Suppressor macrophage (primary cell): ENCODE measurements around the gene DDX11.
"Not testable (repeated sequence)": the region's sequence is repeated elsewhere in the genome, so short reads cannot be mapped to it uniquely, and the experiment has no call there.

Experiments
- DNase-seq, 4 experiments: peaks; one replicate each; pipeline ENCODE4 v3.0.0-alpha.2; 2020 to 2022

The DDX11 gene

DNA sequence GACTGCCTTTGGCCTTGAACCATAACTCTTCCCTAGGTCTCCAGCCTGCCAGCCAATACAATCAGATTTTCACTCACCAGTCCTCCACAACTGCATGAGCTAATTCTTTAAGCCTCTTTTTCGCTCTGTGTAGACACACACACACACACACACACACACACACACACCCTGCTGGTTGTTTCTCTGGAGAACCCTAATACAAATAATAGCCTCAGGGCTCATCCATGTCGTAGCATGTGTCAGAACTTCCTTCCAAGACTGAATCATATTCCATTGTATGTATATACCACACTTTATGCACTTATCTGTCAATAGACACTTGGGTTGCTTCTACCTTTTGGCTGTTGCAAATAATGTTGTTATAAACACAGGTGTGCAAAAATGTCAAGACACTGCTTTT, 6.0 kb upstream of the DDX11 start:
- not testable (repeated sequence) for DNase-seq

DNA sequence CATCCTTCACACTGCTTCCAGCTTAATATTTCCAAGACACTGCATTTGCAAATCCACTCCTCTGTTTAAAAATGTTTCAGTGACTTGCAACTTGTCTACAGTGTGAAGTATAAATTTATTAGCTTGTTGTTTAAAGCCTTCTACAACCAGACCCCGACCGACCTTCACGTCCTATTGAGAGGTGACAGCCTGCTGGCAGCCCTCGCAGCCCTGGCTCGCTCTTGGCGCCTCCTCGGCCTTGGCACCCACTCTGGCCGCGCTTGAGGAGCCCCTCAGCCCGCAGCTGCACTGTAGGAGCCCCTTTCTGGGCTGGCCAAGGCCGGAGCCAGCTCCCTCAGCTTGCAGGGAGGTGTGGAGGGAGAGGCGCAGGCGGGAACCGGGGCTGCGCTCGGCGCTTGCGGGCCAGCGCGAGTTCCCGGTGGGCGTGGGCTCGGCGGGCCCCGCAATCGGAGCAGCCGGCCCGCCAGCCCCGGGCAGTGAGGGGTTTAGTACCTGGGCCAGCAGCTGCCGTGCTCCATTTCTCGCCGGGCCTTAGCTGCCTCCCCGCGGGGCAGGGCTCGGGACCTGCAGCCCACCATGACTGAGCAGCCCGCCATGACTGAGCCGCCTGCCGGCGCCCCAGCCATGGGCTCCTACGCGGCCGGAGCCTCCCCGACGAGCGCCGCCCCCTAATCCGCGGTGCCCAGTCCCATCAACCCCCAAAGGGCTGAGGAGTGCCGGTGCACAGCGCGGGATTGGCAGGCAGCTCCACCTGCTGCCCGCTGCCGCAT, 2.5 kb upstream of the DDX11 start:
- not testable (repeated sequence) for DNase-seq

DNA sequence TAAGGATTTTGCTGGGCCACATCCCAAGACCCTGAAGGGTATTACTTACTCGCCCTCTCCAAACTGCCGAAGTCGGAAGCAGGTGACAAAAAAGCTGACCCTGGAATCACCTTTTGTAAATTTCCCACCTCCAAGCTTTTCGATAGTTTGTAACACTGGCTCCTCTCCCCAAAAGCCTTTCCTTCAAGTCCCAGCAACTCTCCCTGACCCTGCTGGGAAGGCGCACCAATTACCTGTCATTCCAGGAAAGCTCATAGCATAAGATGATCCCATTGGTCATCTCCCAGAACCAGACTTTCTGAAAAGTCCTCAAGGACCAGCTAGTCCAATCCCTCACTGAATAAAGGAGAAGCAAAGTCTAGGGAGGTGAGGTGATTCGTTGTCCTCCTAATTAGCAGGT, 698 bp upstream of the DDX11 start:
- not testable (repeated sequence) for DNase-seq

DNA sequence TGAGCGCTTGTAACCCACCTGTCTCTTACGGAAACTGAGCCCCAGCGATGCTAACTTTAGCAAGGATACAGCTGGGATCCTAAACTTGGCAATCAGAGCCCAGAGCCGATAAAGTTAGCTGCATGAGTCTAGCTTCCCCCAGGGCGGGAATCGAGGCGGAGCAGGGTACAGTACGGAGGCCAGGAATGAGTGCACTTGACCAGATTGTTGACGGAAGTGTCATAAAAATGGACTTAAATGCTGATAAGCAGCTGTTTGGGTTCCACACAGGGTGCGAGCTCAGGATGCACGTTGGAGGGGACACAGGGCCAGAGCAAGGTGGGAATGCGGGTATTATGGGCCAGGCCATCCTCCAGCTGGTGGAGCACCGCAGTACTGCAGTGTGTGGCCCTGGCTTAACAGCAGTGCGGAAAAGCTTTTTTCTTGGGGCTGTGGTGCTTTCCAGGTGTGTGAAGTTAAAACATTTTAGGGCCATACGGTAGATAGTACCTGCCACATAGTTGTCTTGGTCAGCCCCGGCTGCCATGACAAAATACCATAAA, 744 bp downstream of the DDX11 start:
- DNase-seq, result peak in 1 of 4 experiments; percentile 25

DNA sequence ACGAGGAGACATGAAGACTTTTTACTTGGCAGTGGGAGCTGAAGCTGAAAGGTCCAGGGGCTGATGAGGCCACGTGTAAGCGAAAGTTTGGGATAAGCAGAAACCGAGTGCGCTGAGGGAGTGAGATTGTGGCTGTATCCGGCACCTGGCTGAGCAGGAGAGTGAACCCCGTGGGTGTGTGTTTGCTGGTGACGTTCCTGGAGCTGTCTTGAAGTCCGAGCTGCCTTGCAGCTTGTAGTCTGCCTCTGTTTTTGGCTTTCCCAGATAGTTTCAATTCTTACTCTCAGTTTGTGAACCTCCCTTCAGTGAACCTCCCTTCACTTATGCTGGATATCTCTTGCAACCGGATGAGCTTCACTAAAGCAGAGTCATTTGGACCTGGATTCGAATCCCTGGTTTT, 2.5 kb downstream of the DDX11 start:
- DNase-seq, result not testable (repeated sequence)

DNA sequence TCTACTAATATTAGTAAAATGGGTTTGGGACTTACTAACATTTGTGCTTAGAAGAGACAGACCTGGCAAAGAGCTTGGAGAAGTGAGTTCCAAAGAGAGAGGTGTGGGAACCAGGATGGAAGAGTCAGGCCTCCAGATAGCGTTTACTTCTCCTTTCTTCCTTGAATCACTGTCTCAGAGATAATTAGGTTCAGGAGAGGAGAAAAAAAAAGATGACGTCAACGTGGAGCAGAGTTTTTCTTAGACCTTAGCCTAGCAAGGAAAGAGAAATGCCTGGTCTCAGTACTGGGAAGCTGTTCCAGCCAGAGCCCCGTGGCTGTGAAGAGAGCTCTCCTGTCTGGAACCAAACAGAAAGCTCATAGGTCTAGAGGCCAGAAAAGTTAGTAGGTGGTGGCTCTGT, 3.4 kb downstream of the DDX11 start:
- DNase-seq, result not testable (repeated sequence)

DNA sequence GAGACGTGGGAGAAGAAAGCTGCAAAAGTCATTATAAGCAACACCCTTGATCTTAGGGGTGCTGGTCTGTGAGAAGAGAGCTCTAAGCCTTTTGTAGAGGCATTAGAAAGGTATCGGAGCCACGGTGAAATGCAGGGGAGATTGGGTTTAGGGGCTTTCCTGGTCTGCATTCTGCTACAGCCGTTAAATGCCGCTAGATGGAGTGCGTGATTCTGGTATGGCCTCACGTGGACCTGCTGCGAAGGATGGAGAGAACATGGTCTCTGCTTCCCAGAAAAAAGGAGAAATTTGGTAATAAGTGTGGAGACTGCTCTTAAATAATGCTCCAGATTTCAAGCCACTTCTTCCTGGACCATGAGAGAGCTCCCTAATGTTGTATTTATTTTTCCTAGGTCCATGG, 4.3 kb downstream of the DDX11 start:
- not testable (repeated sequence) for DNase-seq

DNA sequence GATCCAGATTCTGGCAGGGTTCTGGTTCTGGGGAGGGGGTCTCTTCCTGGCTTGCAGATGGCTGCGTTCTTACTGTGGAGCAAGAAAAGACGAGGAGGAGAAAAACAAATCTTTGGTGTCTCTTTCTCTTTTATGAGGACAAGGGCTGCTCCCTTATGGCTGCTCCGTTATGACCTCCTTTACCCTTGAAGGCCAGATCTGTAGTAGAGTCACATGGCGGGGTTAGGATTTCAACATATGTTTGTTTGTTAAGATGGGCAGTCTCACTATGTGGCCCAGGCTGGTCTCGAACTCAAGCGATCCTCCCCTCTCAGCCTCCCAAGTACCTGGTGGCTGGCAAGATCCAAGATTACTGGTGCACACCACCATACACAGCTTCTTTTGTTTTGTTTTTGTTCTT, 5.8 kb downstream of the DDX11 start:
- not testable (repeated sequence) for DNase-seq

DNA sequence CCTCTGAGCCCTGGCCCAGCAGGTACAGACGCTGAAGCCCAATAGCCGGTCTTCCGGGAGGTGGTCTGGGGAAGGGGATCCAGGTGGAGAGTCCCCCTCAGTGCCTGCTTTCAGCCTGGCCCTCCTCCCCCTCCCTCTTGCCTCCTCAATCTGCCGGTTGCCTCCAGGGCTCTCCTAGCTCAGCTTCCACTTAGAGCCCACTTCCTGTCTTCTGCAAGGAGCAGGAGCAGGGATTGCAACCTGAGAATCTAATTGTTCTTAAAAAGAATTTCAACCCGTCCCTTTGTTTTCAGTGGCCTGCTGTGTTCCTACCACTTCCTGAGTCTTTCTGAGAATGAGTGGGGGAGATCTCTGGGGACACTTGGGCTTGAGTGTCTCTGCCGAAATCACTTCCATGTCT, 6.6 kb downstream of the DDX11 start:
- not testable (repeated sequence) for DNase-seq

DNA sequence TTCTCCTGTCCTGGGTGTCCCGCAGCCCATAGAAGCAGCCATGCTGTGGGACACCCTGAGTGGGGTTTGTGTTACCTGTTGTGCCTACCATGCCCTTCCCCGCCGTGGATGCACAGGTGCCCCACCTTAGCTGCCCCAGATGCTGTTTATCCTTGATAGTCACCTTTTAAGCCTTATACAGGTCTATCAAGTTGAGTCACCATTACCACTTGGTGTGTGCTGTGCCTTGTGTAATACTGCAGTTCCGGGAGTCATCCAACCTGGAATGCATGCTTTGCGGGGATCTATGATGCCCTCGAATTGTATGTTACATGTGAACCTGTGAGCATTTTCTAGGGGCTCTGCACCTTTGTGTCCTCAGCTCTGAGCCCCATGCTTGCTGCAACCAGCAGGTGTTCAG, 7.6 kb downstream of the DDX11 start:
- not testable (repeated sequence) for DNase-seq

DNA sequence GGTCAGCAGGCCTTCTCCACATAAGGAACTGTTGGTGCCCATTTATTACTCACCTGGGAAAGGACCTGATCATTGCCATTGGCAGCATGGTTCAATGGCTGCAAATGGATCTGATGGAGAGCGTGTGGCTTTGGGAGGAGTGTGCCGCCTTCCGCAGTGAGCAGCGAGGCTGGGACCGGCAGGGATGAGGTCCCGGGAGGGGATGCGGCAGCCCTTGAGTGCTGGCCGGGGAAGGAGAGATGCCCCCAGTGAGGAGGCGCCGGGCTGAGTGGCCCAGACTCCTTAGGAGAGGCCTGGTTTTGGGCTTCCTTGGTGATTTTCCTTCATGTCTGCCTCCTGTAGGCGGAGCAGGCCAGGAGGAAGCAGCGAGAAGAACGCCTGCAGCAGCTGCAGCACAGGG, 10.6 kb downstream of the DDX11 start:
- DNase-seq, result not testable (repeated sequence)

DNA sequence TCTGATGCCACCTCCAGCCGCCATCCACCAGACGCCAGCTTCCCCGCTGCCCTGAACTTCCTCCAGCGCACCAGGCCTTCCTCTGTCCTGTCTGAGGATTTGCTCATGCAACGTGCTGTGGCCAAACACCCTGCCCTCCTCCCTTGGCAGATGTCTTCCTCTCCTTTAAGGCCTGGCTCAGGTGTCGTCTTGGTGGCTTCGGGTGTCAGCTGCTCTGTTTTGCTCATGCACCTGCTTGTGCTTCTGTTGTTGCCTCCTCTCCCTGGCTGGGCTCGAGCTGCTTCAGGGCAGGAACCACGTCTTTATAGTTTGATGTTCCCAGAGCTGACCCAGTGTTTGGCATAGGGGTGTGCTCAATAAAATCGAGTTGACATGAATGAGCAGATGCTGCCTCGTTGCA, 12.4 kb downstream of the DDX11 start:
- DNase-seq, result not testable (repeated sequence)

DNA sequence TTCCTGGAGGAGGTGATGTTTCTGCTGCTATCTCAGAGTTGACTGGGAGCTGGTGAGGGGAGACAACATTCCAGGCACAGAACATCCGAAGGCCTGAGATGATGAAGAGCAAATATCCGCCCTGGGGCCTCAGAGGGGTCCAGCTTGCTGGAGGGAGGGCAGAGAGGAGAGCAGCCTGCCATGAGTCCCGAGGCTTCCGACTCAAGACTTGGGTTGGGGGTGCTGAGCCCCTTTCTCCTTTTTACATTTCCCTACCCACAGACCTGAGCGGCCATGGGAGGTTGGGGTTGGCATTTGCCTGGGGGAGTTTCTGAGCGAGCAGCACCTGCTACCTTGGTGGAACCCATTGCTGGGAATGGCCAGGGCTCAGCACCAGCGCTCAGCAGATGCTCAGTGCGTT, 13.8 kb downstream of the DDX11 start:
- DNase-seq, result not testable (repeated sequence)

DNA sequence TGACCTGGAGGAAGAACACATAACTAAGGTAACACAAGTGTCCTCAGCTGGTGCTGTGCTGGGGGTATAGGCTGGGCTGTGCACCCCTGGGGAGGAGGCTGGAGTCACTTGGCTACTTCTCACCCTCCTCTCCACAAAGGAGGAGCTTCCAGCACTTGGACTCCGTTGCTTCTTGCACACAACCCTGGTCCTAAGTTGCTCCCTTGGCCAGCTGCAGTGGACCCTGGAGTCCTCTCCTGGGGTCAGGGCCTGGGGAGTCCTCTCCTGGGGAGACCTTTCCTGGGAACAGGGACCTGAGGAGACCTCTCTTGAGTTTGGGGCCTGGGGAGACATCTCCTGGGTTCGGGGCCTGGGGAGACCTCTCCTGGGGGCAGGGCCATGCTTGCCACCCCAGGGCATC, 14.3 kb downstream of the DDX11 start:
- not testable (repeated sequence) for DNase-seq

DNA sequence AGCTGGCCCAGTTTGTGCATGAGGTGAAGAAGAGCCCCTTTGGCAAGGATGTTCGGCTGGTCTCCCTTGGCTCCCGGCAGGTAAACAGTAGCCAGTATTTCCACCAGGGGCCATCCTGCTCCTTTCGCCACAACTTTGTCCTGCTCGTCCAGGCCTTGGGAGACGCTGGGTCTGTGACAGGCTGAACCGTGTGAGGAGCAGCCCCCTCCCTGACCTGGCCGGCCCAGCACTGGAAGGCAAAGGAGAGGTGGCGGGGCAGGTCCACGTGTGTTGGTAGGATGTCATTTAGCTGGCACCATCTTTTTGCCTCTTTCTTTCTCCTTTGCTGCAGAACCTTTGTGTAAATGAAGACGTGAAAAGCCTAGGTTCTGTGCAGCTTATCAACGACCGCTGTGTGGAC, 15.4 kb downstream of the DDX11 start:
- no peak for DNase-seq

DNA sequence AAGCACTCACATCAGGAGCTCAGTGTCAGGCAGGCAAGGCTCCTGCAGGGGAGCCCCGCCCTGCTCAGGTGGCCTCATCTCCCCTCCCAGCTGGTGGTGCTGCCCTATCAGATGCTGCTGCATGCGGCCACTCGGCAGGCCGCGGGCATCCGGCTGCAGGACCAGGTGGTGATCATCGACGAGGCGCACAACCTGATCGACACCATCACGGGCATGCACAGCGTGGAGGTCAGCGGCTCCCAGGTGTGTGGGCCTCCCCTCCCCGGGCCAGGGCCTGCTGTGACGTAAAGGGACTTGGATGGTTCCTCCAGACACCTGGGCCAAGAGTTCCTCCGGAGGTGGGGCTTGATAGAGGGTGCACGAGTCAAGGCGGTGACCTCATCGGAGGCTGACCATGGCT, 18.0 kb downstream of the DDX11 start:
- not testable (repeated sequence) for DNase-seq

DNA sequence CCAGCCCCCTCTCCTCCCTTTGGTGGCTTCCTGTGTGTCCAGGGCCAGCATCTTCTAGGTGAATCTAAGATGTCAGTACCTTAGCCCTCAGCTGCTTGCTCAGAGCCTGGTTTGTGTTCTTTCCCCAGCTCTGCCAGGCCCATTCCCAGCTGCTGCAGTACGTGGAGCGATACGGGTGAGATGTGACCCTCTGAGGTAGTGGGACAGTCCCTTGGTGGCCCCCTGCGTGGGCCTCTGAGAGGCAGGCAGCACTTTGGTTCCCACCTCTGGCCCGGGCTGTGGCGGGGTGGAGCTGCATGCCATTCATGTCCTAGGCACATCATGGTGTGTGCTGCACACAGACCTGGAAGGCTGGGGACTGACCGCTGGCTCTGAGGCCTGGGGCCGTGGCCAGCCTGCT, 19.1 kb downstream of the DDX11 start:
- not testable (repeated sequence) for DNase-seq

DNA sequence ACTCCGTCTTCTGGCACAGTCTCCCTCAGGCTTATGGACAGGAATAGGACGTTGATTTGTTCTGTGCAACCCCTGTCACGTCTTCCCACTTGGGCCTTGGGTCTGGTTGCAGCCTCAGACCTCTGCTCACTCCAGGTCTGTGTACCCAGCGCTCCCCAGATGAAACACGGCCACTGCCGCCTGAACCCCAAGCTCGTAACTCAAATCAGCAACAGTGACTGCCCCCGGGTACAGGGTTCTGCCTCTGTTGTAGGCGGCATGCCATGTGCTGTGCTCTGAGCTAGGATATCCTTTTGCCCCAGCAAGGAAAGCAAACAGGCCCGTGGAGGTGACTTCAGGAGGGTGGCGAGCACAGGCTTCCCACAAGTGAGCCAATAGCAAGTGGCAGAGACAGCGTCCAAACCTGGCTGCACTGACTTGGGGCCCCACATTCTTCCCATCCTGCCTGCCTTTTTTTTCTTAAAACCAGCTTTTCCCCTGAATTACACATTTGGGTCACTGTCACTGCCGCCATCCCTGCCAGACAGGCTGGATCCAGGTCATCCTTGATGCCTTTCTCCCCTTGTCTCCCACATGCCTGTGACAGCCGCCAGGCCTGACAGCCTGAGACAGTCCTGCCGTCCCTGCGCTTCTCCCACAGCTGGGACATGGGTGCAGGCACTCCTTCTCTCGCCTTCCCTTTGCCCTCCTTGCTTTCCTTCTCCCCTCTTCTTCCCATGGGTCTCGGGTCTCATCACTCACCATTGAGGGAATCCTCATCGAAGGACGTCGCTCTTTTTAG, 21.6 kb downstream of the DDX11 start:
- not testable (repeated sequence) for DNase-seq

DNA sequence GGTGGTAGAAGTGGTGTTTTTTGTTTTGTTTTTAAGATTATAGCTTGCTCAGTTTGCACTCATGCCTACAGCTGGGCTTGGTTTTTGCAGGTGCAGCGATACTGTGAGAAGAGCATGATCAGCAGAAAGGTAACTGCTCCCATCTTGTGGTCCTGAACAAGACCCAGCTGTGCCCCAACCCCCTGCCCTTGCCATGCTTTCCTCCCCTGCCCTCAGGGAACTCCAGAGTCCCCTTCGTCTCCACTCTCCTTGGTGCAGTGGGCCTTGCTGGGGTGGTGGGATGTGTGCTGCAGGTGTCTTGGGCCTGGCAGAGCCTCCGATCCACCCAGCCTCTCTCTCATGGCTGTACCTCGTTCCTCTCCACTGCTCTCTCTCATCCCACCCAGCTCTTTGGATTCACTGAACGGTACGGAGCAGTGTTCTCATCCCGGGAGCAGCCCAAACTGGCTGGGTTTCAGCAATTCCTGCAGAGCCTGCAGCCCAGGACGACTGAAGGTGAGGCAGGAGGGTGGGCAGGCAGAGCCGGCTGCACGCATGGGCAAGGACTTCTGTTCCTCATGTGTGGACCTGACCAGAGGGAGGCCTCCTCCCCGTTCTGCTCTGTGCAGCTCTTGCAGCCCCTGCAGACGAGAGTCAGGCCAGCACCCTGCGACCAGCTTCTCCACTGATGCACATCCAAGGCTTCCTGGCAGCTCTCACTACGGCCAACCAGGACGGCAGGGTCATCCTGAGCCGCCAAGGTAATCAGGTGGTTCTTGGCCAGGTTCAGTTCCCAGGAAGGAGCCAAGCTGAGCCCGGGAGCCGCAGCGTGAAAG, 22.8 kb downstream of the DDX11 start:
- not testable (repeated sequence) for DNase-seq

DNA sequence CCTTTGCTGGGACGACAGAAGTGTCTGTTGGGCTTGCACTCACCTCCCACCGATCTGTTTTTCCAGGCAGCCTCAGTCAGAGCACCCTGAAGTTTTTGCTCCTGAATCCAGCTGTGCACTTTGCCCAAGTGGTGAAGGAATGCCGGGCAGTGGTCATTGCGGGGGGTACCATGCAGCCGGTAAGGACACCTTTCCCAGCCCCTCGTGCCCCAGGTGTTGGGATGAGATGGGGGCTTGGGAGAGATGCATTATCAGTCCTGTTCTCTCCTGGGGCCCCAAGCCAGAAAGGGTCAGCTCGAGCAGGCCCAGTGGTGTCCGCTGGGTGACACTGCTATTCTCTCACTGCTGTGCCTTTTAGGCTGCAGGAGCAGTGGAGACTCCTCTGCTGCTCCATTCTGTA, 24.2 kb downstream of the DDX11 start:
- not testable (repeated sequence) for DNase-seq

DNA sequence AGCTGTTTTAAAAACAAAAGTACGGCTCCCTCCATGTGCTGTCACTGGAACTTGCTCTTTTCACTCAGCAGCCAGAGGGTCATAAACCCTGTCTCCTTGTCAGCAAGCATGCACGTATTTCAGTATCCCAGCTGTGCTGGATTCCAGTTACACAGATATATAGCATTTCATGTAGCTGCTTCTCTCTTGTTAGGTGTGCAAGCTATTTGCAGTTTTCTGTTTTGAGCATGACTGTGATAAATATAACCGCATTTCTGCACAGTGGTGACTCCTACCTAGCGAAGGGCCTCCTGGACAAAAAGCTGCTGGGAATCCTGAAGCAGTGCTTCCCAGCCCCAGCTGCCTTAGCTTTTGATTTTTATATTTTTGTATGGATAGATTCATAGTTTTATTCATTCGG, 24.7 kb downstream of the DDX11 start:
- not testable (repeated sequence) for DNase-seq

DNA sequence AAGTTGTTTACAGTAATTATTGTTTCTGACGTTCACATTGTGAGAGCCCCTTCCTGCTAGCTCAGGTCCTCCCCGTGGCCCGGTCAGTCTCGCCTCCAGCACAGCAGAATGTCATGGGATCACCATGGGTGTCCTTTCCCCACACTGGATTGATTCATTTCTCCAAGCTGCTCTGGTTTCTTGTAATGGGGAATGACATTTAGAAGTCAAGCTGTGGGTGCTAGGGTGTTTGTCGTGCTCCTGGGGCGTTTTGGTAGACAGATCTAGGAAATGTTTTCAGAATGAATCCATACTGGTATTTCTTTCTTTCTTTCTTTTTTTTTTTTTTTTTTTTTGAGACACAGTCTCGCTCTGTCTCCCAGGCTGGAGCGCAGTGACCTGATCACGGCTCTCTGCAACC, 25.1 kb downstream of the DDX11 start:
- not testable (repeated sequence) for DNase-seq

DNA sequence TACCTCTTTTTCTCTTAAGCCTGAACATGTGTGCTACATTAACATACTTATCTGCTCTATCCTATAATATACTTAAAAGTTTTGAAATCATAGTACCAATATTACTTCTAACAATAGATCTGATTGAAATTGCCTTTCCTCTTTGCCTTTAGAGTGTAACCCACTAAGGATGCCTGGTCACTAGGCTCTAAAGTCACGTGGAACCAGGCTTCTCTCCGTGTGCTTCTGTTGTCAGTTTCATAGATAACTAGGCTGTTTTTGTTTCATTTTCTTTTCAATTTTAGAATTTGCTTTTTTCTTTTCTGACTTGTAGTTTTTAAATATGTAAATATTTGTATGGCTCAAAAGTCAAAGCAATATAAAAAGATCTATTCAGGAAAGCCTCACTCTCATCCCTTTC, 25.8 kb downstream of the DDX11 start:
- not testable (repeated sequence) for DNase-seq
